GM12878 (cell line): Measurements from ENCODE around the gene BEAN1. TPM values are rescaled to one million over a fixed set of nuclear protein-coding genes. Genes with fewer than 3 reads are reported as not detected.
A peak's percentile ranks its signal among the peaks of the same experiment; 100 is the strongest.

Experiments used
- ATAC-seq: fragments of 200-7000 bp; cut with Tn5 transposase; 3 replicates; pipeline ENCODE4 v1.9.1; 2020; ENCODE audit warnings: mild to moderate bottlenecking, moderate library complexity
- BruUV-seq: library from RNA; stranded (reverse); fragments of 400-500 nt; replicated peaks from 2 replicates; lab custom pipeline; 2021; lab: Mats Ljungman, UMichigan
- CTCF ChIA-PET: fragments of 300-600 bp; sonication (Branson Sonifier 250); formaldehyde crosslinking; extraction: SDS; loops from one replicate; lab custom pipeline; 2021; ENCODE audit warnings: inconsistent platforms; lab: Yijun Ruan, JAX
- POLR2A ChIA-PET: fragments of 350-600 bp; formaldehyde crosslinking; extraction: SDS; loops from one replicate; lab custom pipeline; 2021; ENCODE audit warnings: inconsistent platforms; lab: Charles Lee
- RAD21 ChIA-PET: fragments of 300-600 bp; sonication (Branson Sonifier 250); formaldehyde crosslinking; loops from one replicate; lab custom pipeline; 2023; ENCODE audit warnings: antibody characterized with exemption; ENCODE audit not compliant: unreplicated experiment; lab: Charles Lee
- SMC1A ChIA-PET: fragments of 300-600 bp; sonication (Branson Sonifier 250); formaldehyde crosslinking; loops from one replicate; lab custom pipeline; 2023; ENCODE audit not compliant: unreplicated experiment, uncharacterized antibody; lab: Charles Lee
- DNase-seq: peaks from one replicate; pipeline ENCODE4 v3.0.0-alpha.2; 2011; ENCODE audit warnings: low read depth, low spot score
- FAIRE-seq: peaks from 3 replicates; lab custom pipeline; 2011; peaks lifted over from hg19 to GRCh38; lab: Jason Lieb, UNC
- H2AFZ ChIP-seq: 2 replicates; pipeline ENCODE4 v1.6.0; 2011; ENCODE audit warnings: low read depth, low read length, control low read depth; ENCODE audit not compliant: control insufficient read depth
- H3K27ac ChIP-seq: 2 replicates; pipeline ENCODE4 v1.5.1; 2011; ENCODE audit warnings: control low read depth; ENCODE audit not compliant: control insufficient read depth, insufficient read depth
- H3K27me3 ChIP-seq, 2 experiments: replicated peaks in 1 of 2; 2 replicates each; pipeline versions ENCODE4 v1.6.0 to v1.6.1; 2011; ENCODE audit warnings: low read length in 1 of 2; ENCODE audit not compliant: control insufficient read depth in 2 of 2, insufficient read depth in 2 of 2
- H3K36me3 ChIP-seq, 2 experiments: 2 replicates each; pipeline ENCODE4 v1.5.1; 2011; ENCODE audit warnings: low read length in 1 of 2; ENCODE audit not compliant: control insufficient read depth in 2 of 2, insufficient read depth in 2 of 2
- H3K4me1 ChIP-seq: 2 replicates; pipeline ENCODE4 v1.6.1; 2011; ENCODE audit warnings: mild to moderate bottlenecking, low read length, moderate library complexity, mixed read lengths; ENCODE audit not compliant: control insufficient read depth, insufficient read depth
- H3K4me2 ChIP-seq: 2 replicates; pipeline ENCODE4 v1.6.0; 2011; ENCODE audit warnings: control low read depth; ENCODE audit not compliant: control insufficient read depth, insufficient read depth
- H3K4me3 ChIP-seq: fragments of 200-600 bp; sonication (generic); 2 replicates; pipeline ENCODE4 v1.5.1; 2016
- H3K79me2 ChIP-seq: 2 replicates; pipeline ENCODE4 v1.6.0; 2011; ENCODE audit warnings: low read length; ENCODE audit not compliant: control insufficient read depth, insufficient read depth
- H3K9ac ChIP-seq: 2 replicates; pipeline ENCODE4 v1.8.0; 2011; ENCODE audit warnings: low read length, control low read depth, mixed read lengths; ENCODE audit not compliant: control insufficient read depth, insufficient read depth
- H3K9me3 ChIP-seq: replicated peaks from 3 replicates; pipeline ENCODE4 v1.5.1; 2011; ENCODE audit warnings: mild to moderate bottlenecking, low read length; ENCODE audit not compliant: control insufficient read depth, insufficient read depth
- H4K20me1 ChIP-seq: 2 replicates; pipeline ENCODE4 v1.6.0; 2011; ENCODE audit not compliant: control insufficient read depth, insufficient read depth
- BRCA1 ChIP-seq: IDR thresholded peaks from 2 replicates; pipeline ENCODE4 v1.6.1; 2011; ENCODE audit warnings: low read depth, low read length, improper control_type of control experiment
- CREB1 ChIP-seq: IDR thresholded peaks from 2 replicates; pipeline ENCODE4 v1.6.1; 2012; ENCODE audit warnings: low read depth, mild to moderate bottlenecking, inconsistent platforms
- EP300 ChIP-seq, 2 experiments: fragments of 150-350 bp in 1 of 2; IDR thresholded peaks; 2 replicates each; pipeline ENCODE4 v1.6.1; 2011 to 2012; ENCODE audit warnings: low read depth in 2 of 2, low read length in 2 of 2, borderline replicate concordance in 1 of 2, improper control_type of control experiment in 1 of 2, inconsistent platforms in 1 of 2; ENCODE audit not compliant: control insufficient read depth in 1 of 2
- KDM1A ChIP-seq: fragments of 200-600 bp; sonication (generic); IDR thresholded peaks from 2 replicates; pipeline ENCODE4 v1.6.1; 2016; ENCODE audit warnings: borderline replicate concordance
- NFYA ChIP-seq: IDR thresholded peaks from 2 replicates; pipeline ENCODE4 v1.6.1; 2011; ENCODE audit warnings: low read depth, mild to moderate bottlenecking, low read length, improper control_type of control experiment, borderline replicate concordance
- PML ChIP-seq: IDR thresholded peaks from 2 replicates; pipeline ENCODE4 v1.6.1; 2012; ENCODE audit warnings: low read length, inconsistent platforms
- SIN3A ChIP-seq: IDR thresholded peaks from 2 replicates; pipeline ENCODE4 v1.6.1; 2012; ENCODE audit warnings: low read depth, low read length, improper control_type of control experiment
- SIX5 ChIP-seq: IDR thresholded peaks from 2 replicates; pipeline ENCODE4 v1.6.1; 2011; ENCODE audit warnings: mild to moderate bottlenecking, low read depth, low read length, moderate library complexity; ENCODE audit not compliant: severe bottlenecking
- SMC3 ChIP-seq: IDR thresholded peaks from 2 replicates; pipeline ENCODE4 v1.6.1; 2011; ENCODE audit warnings: low read length, improper control_type of control experiment, borderline replicate concordance
- SREBF1 ChIP-seq: IDR thresholded peaks from 2 replicates; pipeline ENCODE4 v1.6.1; 2012; ENCODE audit warnings: mild to moderate bottlenecking, low read length
- SRF ChIP-seq, 2 experiments: IDR thresholded peaks; 2 replicates each; pipeline ENCODE4 v1.6.1; 2011; ENCODE audit warnings: low read depth in 2 of 2, low read length in 2 of 2, mild to moderate bottlenecking in 1 of 2, moderate library complexity in 1 of 2
- WGBS: methylation state at CpG from one replicate; pipeline ENCODE4 v1.1.6; 2016; ENCODE audit warnings: low lambda C conversion rate; ENCODE audit not compliant: insufficient replicate concordance, insufficient coverage; ENCODE audit errors: missing lambda C conversion rate; 5-methylcytosine and 5-hydroxymethylcytosine counted together
- in situ Hi-C: fragments of 300-500 bp; cut with MboI; formaldehyde crosslinking; loops from 9 replicates; pipeline ENCODE4 v1.14.3; 2018; ENCODE audit warnings: mixed read lengths
- intact Hi-C: fragments of 100-400 bp; cut with micrococcal nuclease; formaldehyde crosslinking; loops from one replicate; pipeline ENCODE4 v1.14.2; 2022; ENCODE audit not compliant: unreplicated experiment
- polyA plus RNA-seq, 11 experiments: library from polyadenylated mRNA; depleted of rRNA in 4 of 11; unstranded in 6 of 11; stranded (reverse) in 5 of 11; fragments of >200 nt; fragmentation: Nextera tagmentation in 4 of 11; fragmentation: Illumina TruSeq in 1 of 11; extraction: Ambion mirVana in 4 of 11; extraction: Trizol in 1 of 11; gene quantifications; 1 replicate in 1 of 11; 2 replicates in 10 of 11; pipeline versions ENCODE4 v1.2.1 to v1.2.3, GENCODE V29; 2011 to 2016; ENCODE audit warnings: inconsistent platforms in 2 of 11, missing spikeins in 2 of 11, low read depth in 1 of 11
- total RNA-seq, 4 experiments: library from RNA; depleted of rRNA in 3 of 4; stranded (reverse); fragments of >200 nt in 3 of 4; fragmentation: Illumina TruSeq in 1 of 4; extraction: Trizol in 1 of 4; gene quantifications; 2 replicates each; pipeline versions ENCODE4 v1.2.1 to v1.2.3, GENCODE V29; 2013 to 2021
- TF ChIP-seq, protein P1 (sequence below): fragments of 450-650 bp; IDR thresholded peaks from 2 replicates; pipeline ENCODE4 v1.6.1; 2017; ENCODE audit warnings: mild to moderate bottlenecking, moderate library complexity
- TF ChIP-seq, protein P2 (sequence below): IDR thresholded peaks from 2 replicates; pipeline ENCODE4 v1.6.1; 2011; ENCODE audit warnings: borderline replicate concordance, low read depth, mild to moderate bottlenecking, moderate library complexity, mixed read lengths, low read length; ENCODE audit not compliant: insufficient read depth; ENCODE audit errors: extremely low read length

BEAN1 gene
- total and polyA plus RNA-seq, 10 of the 15 experiments (the other 5 are each of a cell fraction or from before 2014, with no cell fraction given): not detected

DNA sequence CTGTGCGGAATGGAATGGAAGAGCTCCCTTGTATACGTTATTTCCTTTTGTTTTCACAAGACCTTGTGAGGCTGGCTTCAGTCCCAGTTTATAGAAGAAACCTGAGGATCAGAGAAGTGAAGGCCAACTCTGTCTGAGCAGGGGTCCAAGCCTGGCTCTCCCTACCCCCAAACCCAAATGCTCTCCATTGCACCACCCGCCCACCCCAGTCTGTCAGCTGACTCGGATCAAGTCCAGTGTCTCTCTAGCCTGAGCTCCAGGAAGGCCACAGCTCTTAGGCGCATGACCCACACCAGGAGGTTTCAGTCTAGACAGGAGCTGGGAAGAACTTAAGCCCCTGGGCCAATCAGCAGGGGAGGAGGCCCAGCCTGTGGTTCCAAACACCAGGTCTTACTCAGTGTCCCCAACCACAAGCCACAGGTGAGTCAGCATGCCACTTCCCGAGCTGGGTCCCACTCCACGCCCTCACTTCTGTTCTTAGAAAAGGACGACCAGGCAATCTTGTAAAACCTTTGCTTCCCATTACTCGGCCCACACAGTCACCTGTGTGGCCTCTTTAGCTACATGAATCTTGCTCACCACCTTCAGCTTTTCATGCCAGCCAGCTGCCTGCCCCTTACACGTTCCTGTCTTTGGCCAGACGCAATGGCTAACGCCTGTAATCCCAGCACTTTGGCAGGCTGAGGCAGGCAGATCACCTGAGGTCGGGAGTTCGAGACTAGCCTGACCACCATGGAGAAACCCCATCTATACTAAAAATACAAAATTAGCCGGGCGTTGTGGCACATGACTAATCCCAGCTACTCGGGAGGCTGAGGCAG is 95.1 kb downstream of the BEAN1 start:
- H3K27ac ChIP-seq: peak overlapping the region; percentile 9; the same call in 1 of the 2 replicates
- no peak overlapping the region for H2AFZ ChIP-seq
- DNase-seq (peak; percentile 86), FAIRE-seq (peak; percentile 71), ATAC-seq (peak; percentile 72)
- no peaks in the 10 kb centered on the region for H3K27me3 ChIP-seq
- H3K4me1 ChIP-seq: peaks cover 69% of the 10 kb centered on the region
- no peak overlapping the region for H3K9ac ChIP-seq
- no peaks in the 10 kb centered on the region for H3K9me3 ChIP-seq
- in situ Hi-C loops: no loop called here
- peak overlapping the region; percentile 60 for H3K4me2 ChIP-seq
- RAD21 ChIA-PET: interaction anchor here (0.6 to 3.2 kb wide), 13 partner anchors 11 to 81 kb away, joined by 3 to 15 read pairs (median 4); partner anchors contain the start of gene CKLF
- no peaks in the 10 kb centered on the region for H4K20me1 ChIP-seq
- no peak overlapping the region for H3K4me3 ChIP-seq
- no TSS peak for BruUV-seq
- CTCF ChIA-PET: interaction anchor here (0.5 to 6.0 kb wide), 16 partner anchors 13 to 218 kb away, joined by 3 to 35 read pairs (median 4); partner anchors contain the start of genes CKLF and TK2
- POLR2A ChIA-PET: interaction anchor here (0.6 to 3.5 kb wide), 10 partner anchors 12 to 95 kb away, joined by 3 to 21 read pairs (median 4); partner anchors contain the start of genes CKLF and TK2
- H3K79me2 ChIP-seq: no peaks in the 10 kb centered on the region
- H3K36me3 ChIP-seq: no peaks in the 10 kb centered on the region
- SMC1A ChIA-PET: interaction anchor here (0.9 to 5.4 kb wide), 12 partner anchors 12 to 86 kb away, joined by 3 to 86 read pairs (median 6); partner anchors contain the start of genes CKLF and TK2
- intact Hi-C loops: no loop called here
- 15% methylated on average over 17 of the region's 17 CpGs for WGBS
- TF ChIP-seq NFYA (no peak), SIX5 (no peak), SREBF1 (no peak), SIN3A (no peak), BRCA1 (no peak), SMC3 (no peak), EP300 (IDR thresholded peaks at IDR 0.05; ENCODE audit: borderline replicate concordance in 1 of 2, control insufficient read depth in 1 of 2, low read depth in 2 of 2, low read length in 2 of 2) (peak; percentile 66 to 89), CREB1 (peak; percentile 25; the same call in 1 of the 2 replicates), SRF (IDR thresholded peaks at IDR 0.05; ENCODE audit: low read depth in 2 of 2, low read length in 2 of 2) (0 out of 4 replicates have a peak, but pooled peaks of 1 of the 2 experiments have one; percentile 58), PML (no peak), KDM1A (no peak)
- TF ChIP-seq, protein P1, sequence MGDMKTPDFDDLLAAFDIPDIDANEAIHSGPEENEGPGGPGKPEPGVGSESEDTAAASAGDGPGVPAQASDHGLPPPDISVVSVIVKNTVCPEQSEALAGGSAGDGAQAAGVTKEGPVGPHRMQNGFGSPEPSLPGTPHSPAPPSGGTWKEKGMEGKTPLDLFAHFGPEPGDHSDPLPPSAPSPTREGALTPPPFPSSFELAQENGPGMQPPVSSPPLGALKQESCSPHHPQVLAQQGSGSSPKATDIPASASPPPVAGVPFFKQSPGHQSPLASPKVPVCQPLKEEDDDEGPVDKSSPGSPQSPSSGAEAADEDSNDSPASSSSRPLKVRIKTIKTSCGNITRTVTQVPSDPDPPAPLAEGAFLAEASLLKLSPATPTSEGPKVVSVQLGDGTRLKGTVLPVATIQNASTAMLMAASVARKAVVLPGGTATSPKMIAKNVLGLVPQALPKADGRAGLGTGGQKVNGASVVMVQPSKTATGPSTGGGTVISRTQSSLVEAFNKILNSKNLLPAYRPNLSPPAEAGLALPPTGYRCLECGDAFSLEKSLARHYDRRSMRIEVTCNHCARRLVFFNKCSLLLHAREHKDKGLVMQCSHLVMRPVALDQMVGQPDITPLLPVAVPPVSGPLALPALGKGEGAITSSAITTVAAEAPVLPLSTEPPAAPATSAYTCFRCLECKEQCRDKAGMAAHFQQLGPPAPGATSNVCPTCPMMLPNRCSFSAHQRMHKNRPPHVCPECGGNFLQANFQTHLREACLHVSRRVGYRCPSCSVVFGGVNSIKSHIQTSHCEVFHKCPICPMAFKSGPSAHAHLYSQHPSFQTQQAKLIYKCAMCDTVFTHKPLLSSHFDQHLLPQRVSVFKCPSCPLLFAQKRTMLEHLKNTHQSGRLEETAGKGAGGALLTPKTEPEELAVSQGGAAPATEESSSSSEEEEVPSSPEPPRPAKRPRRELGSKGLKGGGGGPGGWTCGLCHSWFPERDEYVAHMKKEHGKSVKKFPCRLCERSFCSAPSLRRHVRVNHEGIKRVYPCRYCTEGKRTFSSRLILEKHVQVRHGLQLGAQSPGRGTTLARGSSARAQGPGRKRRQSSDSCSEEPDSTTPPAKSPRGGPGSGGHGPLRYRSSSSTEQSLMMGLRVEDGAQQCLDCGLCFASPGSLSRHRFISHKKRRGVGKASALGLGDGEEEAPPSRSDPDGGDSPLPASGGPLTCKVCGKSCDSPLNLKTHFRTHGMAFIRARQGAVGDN: peak; percentile 40; the same call in 1 of the 2 replicates
- TF ChIP-seq, protein P2, sequence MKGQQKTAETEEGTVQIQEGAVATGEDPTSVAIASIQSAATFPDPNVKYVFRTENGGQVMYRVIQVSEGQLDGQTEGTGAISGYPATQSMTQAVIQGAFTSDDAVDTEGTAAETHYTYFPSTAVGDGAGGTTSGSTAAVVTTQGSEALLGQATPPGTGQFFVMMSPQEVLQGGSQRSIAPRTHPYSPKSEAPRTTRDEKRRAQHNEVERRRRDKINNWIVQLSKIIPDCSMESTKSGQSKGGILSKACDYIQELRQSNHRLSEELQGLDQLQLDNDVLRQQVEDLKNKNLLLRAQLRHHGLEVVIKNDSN: no peak
